GM10266 (cell line): ENCODE results near the gene NMRK1.

Experiments used
- DNase-seq: peaks from one replicate; pipeline ENCODE4 v3.0.0; 2012; ENCODE audit errors: extremely low spot score
- TF ChIP-seq, protein P1 (sequence below): IDR thresholded peaks from 2 replicates; pipeline ENCODE4 v1.5.1; 2012; ENCODE audit warnings: mild to moderate bottlenecking, low read depth; ENCODE audit not compliant: control insufficient read depth, insufficient read depth; ENCODE audit errors: missing control alignments

Gene NMRK1

DNA sequence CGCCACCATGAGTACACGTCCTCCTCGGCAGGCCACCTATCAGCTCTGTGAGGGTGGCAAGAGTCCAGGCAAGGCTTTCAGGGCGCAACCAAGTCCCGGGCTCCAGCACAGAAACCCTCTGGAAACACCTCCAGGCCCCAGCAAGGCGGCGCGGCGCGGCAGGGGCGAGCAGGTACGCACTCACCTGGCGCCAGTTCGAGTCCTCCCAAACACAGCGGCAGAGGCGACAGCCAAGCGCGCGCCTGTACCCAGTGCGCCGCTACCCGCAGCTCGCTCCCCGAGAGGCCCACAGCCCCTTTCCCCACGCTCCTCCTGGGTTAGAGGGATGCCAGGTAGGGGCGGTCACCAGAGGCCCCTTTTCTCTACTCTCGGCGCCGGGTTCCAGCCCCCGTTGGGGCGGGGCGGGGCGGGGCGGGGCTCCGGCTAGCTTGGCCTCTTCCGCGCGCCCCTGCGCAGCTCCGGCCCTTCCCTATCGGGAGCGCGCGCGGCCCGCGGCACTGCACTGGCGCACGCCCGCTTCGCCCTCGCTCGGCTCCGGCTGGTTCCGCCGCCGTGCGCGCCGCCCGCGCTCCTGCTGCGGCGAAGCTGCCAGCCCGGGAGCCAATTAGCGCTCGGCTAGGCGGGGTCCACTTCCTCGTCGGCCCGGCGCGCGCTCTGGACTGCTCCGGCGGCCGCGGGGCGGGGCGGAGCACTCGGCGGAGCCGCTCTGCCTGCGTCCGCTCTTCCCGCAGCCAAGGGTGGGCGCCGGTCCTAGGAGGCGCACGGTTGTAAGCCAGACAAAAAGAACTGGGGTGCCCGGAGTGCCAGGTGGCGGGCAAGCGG lies at the start of gene NMRK1, which contains the start of gene OSTF1:
Gene NMRK1 (minus strand): TSS at position 332 of the 822 bp plus-strand sequence. CDS start 5,040 bp downstream, outside the sequence.
Gene OSTF1 (plus strand): TSS at position 691 of the 822 bp plus-strand sequence. CDS start 179 bp downstream, outside the sequence.
- TF ChIP-seq, protein P1, sequence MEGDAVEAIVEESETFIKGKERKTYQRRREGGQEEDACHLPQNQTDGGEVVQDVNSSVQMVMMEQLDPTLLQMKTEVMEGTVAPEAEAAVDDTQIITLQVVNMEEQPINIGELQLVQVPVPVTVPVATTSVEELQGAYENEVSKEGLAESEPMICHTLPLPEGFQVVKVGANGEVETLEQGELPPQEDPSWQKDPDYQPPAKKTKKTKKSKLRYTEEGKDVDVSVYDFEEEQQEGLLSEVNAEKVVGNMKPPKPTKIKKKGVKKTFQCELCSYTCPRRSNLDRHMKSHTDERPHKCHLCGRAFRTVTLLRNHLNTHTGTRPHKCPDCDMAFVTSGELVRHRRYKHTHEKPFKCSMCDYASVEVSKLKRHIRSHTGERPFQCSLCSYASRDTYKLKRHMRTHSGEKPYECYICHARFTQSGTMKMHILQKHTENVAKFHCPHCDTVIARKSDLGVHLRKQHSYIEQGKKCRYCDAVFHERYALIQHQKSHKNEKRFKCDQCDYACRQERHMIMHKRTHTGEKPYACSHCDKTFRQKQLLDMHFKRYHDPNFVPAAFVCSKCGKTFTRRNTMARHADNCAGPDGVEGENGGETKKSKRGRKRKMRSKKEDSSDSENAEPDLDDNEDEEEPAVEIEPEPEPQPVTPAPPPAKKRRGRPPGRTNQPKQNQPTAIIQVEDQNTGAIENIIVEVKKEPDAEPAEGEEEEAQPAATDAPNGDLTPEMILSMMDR: peak; percentile 5
- DNase-seq: peak; percentile 94

DNA sequence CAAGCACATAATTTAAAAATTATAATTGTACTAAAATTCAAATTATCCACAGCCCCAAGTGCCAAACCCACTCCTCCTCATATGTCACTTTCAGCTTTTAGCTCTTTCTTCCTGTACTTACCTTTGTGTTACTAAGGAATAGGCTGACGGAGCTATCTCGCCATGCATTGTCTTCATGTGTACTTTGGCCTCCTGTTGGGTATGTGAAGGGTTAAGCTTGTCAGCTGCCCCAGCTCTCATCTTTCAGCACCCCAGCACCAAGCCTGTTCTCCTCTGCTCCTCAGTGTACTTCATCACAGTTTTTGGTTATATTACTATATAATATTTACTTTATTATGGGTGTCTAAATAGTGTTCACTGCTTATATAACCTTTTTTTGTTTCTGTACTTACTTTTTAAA lies 46.5 kb upstream of the NMRK1 start:
- TF ChIP-seq, protein P1: no peak
- no peak for DNase-seq

DNA sequence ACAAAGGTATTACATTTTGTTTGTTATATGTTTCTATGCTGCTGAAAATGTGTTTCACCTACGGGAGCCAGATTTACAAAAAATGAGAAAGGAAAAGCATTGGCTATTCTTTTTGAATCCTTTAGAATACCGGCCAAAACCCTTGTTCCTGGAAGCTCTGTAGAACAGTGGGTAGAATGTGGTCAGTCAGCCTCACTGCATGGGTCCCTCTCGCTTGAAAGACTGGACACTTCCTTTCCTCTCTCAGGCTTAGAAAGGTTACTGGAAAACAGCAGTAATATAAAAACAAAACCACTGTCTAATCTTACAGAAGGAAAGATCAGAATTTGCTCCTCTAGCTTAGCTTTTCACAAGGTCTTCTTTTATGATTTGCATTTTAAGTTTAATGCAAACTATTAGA lies 45.4 kb upstream of the NMRK1 start:
- TF ChIP-seq, protein P1: no peak
- DNase-seq: no peak

DNA sequence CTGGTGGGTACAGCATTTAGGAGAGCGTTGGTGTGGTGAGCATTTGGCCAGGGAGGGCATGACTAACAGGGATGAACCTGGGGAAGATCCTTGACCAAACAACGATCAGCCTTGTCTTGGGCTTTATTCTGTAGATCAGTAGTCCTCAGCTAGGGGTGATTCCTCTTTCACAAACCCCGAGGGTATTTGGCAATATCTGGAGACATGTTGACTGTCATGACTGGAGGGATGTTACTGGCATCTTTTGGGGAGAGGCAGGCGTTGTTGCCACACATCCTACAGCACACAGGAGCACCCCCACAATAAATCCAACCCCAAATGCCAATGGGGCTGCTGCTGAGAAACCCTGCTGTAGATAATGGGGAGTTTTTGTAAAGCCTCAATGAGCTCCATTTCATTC lies 44.3 kb upstream of the NMRK1 start:
- DNase-seq: no peak
- TF ChIP-seq, protein P1: no peak

DNA sequence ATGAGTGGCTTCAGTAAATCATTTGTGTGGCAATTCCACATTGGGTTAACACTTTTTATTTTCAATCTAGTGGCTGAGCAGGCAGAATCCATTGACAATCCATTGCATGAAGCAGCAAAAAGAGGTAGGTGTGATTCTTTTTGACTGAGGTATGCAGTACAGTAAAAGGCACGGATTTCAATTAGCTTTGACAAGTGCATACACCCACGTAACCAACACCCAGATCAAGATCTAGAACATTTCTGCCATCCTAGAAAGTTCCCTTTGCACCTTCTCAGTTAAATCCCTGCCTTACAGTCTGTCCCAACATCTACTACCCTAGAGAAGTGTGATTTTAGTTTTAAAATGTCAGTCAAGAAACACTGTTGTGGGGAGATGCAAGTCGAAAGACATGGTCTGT lies 43.7 kb upstream of the NMRK1 start:
- TF ChIP-seq, protein P1: no peak
- no peak for DNase-seq

DNA sequence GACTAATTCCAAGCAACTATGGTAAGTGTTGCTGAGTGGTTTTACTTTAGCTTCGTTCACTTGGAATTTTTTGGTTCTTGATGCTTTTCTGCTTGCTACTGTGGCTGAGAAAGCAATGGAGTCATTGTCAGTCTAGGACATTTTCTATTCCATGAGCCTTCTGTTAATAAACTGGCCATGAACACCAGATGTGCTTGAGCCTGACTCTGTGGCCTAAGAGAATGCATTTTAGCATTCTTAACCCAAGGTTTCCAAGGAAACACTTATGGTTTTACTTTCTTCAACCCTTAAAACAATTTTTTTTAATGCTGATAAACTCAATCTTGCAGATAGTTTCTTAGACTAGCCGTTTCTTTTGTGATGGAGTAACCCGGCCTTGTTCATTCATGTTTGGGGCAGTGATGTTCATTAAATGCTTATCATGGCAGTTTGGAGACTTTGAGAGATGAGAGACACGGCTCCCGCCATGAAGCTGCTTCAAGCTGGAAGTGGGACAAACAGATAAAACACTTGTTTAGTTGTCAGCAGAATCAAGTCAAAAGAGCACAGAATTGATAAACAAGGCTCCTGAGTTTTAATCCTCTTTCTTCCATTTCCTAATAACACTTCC lies 42.8 kb upstream of the NMRK1 start:
- TF ChIP-seq, protein P1: no peak
- DNase-seq: no peak

DNA sequence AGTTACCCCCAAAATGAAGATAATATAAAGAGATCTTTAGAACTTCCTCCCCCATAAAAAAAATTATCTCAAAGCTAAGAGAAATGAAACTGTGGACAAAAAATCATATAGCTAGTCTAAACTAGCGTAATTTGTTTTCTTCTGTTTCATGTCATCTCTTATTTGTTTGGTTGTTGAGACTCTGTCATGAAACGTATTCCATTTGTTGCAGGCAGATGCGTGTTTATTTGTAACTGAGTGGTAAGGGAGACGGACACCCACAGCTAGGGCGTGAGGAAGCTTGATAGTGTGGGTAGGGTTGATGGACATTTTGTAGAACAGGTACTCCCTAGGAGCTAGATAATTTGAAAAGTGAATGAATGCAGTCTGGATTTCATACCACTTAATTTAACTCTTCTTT lies 42.2 kb upstream of the NMRK1 start:
- no peak for DNase-seq
- TF ChIP-seq, protein P1: no peak
